ENCODE measurements around the gene WT1. TPM values are rescaled to one million over a fixed set of nuclear protein-coding genes. Genes with fewer than 3 reads are reported as not detected.

WT1 gene
- total and polyA plus RNA-seq, 2 of the 4 experiments (the other 2 are of a cell fraction), result not detected

DNA sequence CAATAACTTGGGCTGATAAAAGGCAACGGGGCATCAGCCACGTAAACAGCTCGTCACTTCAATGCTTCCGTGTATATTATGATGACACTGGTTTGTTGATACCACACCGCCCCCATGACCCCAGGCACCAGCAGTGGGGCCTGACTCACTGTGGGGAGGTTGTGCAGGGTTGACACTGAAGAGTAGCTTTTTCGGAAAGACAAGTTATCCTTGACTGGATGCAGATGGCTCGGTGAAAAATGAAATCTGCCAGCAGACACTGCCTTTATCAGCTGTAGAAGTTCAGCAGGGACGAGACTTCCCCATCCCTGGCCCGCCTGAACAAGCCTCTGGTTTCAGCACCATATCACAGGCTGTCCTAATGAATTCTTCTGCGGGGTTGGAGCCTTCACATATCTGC, 55.6 kb downstream of the WT1 start:
- Histone ChIP-seq H3K18ac (ENCODE audit: low read depth, low read length) (no peak overlapping the region), H4K91ac (ENCODE audit: insufficient read depth, low read depth, low read length) (no peak overlapping the region), H4K20me1 (ENCODE audit: insufficient read depth, low read length) (no peaks in the 10 kb centered on the region), H3K4me3 (ENCODE audit: insufficient read depth, low read depth, low read length) (no peak overlapping the region), H3K4ac (ENCODE audit: low read depth, low read length) (no peak overlapping the region), H3K27me3 (ENCODE audit: control insufficient read depth, insufficient read depth, low read length) (peaks cover 16% of the 10 kb centered on the region), H3K23ac (ENCODE audit: low read depth, low read length) (no peak overlapping the region), H3K4me1 (ENCODE audit: control insufficient read depth, insufficient read depth, low read length) (no peaks in the 10 kb centered on the region), H2BK20ac (ENCODE audit: low read depth, low read length) (no peak overlapping the region), H4K5ac (ENCODE audit: low read depth, low read length) (no peak overlapping the region), H2AK9ac (replicated peaks; ENCODE audit: low read depth, low read length, poor library complexity) (no peak overlapping the region), H3K4me2 (ENCODE audit: low read depth, low read length) (no peak overlapping the region), H3K9ac (ENCODE audit: low read depth, low read length) (no peak overlapping the region), H3K27ac (ENCODE audit: insufficient read depth, low read length) (no peak overlapping the region), H2AK5ac (ENCODE audit: low read depth, low read length) (no peak overlapping the region), H3K9me1 (ENCODE audit: insufficient read depth, low read length) (no peaks in the 10 kb centered on the region), H4K8ac (ENCODE audit: low read depth in 2 of 2, low read length in 2 of 2) (no peak overlapping the region), H3K9me3 (ENCODE audit: control insufficient read depth, insufficient read depth, low read length) (no peaks in the 10 kb centered on the region), H3K36me3 (ENCODE audit: control insufficient read depth, insufficient read depth, low read length) (no peaks in the 10 kb centered on the region), H3K14ac (replicated peaks; ENCODE audit: low read depth, low read length) (no peak overlapping the region), H3K56ac (ENCODE audit: extremely low read depth, insufficient read depth, low read length) (no peak overlapping the region), H2BK15ac (ENCODE audit: low read depth, low read length) (no peak overlapping the region), H2BK5ac (ENCODE audit: low read depth, low read length, poor library complexity, severe bottlenecking) (no peak overlapping the region), H2AFZ (replicated peaks; ENCODE audit: low read length, poor library complexity) (no peak overlapping the region), H3K79me1 (ENCODE audit: low read depth in 1 of 2, low read length in 2 of 2) (no peaks in the 10 kb centered on the region), H2BK120ac (ENCODE audit: low read depth, low read length) (no peak overlapping the region)
- ChIA-PET POLR2A (ENCODE audit: unreplicated experiment) (no interaction called here), CTCF (no interaction called here)
- dilution Hi-C loops (cut with HindIII; ENCODE audit: low sequenced_read_pairs, unreplicated experiment) (no loop called here), intact Hi-C loops (cut with micrococcal nuclease) (no loop called here), in situ Hi-C loops (cut with MboI; ENCODE audit: low sequenced_read_pairs) (no loop called here)
- no peak for ATAC-seq (ENCODE audit: low read depth)
- WGBS, 2 experiments (ENCODE audit: extremely low coverage in 2 of 2, insufficient read length in 1 of 2), result 0% methylated on average over 2 of the region's 10 CpGs; no CpG with 5 or more reads in 1 of the 2 experiments
- BruUV-seq (replicated peaks), result no TSS peak
- no peak for DNase-seq
- no peak for TF ChIP-seq MAFK (IDR thresholded peaks at IDR 0.05; ENCODE audit: low read depth, low read length)
- no peak for TF ChIP-seq NFE2L2 (IDR thresholded peaks at IDR 0.05; ENCODE audit: low read depth, low read length)
- TF ChIP-seq CHD1 (IDR thresholded peaks at IDR 0.05; ENCODE audit: low read depth, low read length), result no peak
- no peak for TF ChIP-seq RCOR1 (IDR thresholded peaks at IDR 0.05; ENCODE audit: insufficient replicate concordance, low read length)
- TF ChIP-seq FOS (IDR thresholded peaks at IDR 0.05; ENCODE audit: low read depth, low read length), result no peak
- TF ChIP-seq, protein P1, sequence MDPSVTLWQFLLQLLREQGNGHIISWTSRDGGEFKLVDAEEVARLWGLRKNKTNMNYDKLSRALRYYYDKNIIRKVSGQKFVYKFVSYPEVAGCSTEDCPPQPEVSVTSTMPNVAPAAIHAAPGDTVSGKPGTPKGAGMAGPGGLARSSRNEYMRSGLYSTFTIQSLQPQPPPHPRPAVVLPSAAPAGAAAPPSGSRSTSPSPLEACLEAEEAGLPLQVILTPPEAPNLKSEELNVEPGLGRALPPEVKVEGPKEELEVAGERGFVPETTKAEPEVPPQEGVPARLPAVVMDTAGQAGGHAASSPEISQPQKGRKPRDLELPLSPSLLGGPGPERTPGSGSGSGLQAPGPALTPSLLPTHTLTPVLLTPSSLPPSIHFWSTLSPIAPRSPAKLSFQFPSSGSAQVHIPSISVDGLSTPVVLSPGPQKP (IDR thresholded peaks at IDR 0.05; ENCODE audit: borderline replicate concordance, low read depth, low read length), result no peak
- TF ChIP-seq MAZ (IDR thresholded peaks at IDR 0.05; ENCODE audit: borderline replicate concordance, low read depth, low read length), result no peak
- TF ChIP-seq CEBPB (IDR thresholded peaks at IDR 0.05; ENCODE audit: low read depth, low read length), result no peak
- no peak for TF ChIP-seq CTCF (conservative IDR thresholded peaks at IDR 0.05; ENCODE audit: low read depth, low read length)
- no peak for TF ChIP-seq RFX5 (IDR thresholded peaks at IDR 0.05; ENCODE audit: low read depth, low read length)
- TF ChIP-seq BHLHE40 (IDR thresholded peaks at IDR 0.05; ENCODE audit: low read depth, low read length), result no peak
- no peak for TF ChIP-seq RAD21 (IDR thresholded peaks at IDR 0.05; ENCODE audit: low read length)
- no peak for TF ChIP-seq MXI1 (IDR thresholded peaks at IDR 0.05; ENCODE audit: borderline replicate concordance, low read depth, low read length)
- no peak for TF ChIP-seq SMC3 (IDR thresholded peaks at IDR 0.05; ENCODE audit: low read depth, low read length)
- no peak for TF ChIP-seq POLR2A (IDR thresholded peaks at IDR 0.05; ENCODE audit: low read depth, low read length)
- TF ChIP-seq, protein P2, sequence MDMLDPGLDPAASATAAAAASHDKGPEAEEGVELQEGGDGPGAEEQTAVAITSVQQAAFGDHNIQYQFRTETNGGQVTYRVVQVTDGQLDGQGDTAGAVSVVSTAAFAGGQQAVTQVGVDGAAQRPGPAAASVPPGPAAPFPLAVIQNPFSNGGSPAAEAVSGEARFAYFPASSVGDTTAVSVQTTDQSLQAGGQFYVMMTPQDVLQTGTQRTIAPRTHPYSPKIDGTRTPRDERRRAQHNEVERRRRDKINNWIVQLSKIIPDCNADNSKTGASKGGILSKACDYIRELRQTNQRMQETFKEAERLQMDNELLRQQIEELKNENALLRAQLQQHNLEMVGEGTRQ (IDR thresholded peaks at IDR 0.05; ENCODE audit: low read depth, low read length), result no peak
